ENCODE measurements around the gene HAPLN2. TPM values are rescaled to one million over a fixed set of nuclear protein-coding genes. Genes with fewer than 3 reads are reported as not detected.

The HAPLN2 gene
- total and polyA plus RNA-seq, 2 of the 8 experiments (the other 6 are each of a cell fraction or from before 2014, with no cell fraction given), result 0.19 to 0.51 TPM

DNA sequence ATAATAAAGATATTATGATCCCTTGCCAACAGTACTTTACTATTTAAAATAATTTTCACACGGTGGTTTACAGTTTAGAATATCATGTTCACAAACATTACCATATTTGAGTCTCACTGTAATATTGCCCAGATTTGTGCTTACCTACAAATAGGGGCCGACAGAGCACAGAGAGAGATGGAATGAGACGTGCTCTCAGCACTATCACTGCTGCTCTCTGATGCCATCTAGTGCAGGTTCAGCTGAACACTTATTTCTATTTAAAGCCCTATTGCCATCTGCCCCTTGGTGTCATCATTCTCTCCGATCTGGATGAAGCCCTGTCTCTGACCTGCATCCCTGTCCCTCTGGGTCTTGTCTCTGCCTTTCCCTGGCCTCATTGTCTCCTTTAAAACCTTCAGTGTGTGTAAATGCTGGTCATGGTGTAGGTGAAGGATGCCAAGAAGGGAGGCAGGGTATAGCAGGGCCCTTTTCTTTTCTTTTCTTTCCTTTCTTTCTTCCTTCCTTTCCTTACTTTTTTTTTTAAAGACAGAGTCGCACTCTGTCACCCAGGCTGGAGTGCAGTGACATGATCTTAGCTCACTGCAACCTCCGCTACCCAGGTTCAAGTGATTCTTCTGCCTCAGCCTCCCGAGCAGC is 11.1 kb upstream of the HAPLN2 start (continued):
- no peak for TF ChIP-seq SIX5 (IDR thresholded peaks at IDR 0.05; ENCODE audit: low read depth, low read length)
- TF ChIP-seq YY1 (IDR thresholded peaks at IDR 0.05; ENCODE audit: low read depth, low read length), result 0 out of 2 replicates have a peak, but pooled peaks have one; percentile 18
- TF ChIP-seq MAFK (IDR thresholded peaks at IDR 0.05; ENCODE audit: low read depth, low read length), result no peak
- TF ChIP-seq SP1 (IDR thresholded peaks at IDR 0.05; ENCODE audit: low read depth, low read length), result no peak

Measured in H1 (cell line).